Measurements from ENCODE around the gene TACC3. TPM values are rescaled to one million over a fixed set of nuclear protein-coding genes. Genes with fewer than 3 reads are reported as not detected.
A peak's percentile ranks its signal among the peaks of the same experiment; 100 is the strongest.

The TACC3 gene
- total RNA-seq, 1 experiment from 2014 or later, result 156 TPM

- H3K27me3 Mint-ChIP-seq (ENCODE audit: low read depth), result no peaks in the 10 kb centered on the region; the same call in 1 of the 2 replicates
- Histone ChIP-seq H2BK15ac (ENCODE audit: low read depth, low read length) (no peak overlapping the region), H3K9me3 (ENCODE audit: control insufficient read depth, low read depth, low read length) (no peaks in the 10 kb centered on the region), H4K5ac (ENCODE audit: insufficient read length, low read depth, low read length) (no peak overlapping the region), H3K79me1 (ENCODE audit: insufficient read depth, low read depth, low read length, poor library complexity, severe bottlenecking) (peaks cover 12% of the 10 kb centered on the region), H3K4me2 (ENCODE audit: insufficient read depth, insufficient read length, low read length) (no peak overlapping the region), H3K18ac (ENCODE audit: insufficient read length, low read depth, low read length) (no peak overlapping the region), H2AK5ac (ENCODE audit: insufficient read length, low read length) (no peak overlapping the region), H4K20me1 (ENCODE audit: control insufficient read depth, insufficient read depth, insufficient read length) (peaks cover 5% of the 10 kb centered on the region), H4K91ac (ENCODE audit: insufficient read length, low read depth, low read length) (no peak overlapping the region), H3K9ac (ENCODE audit: extremely low read depth, insufficient read length, low read length) (no peak overlapping the region), H3K4ac (ENCODE audit: low read depth, low read length) (no peak overlapping the region), H2BK20ac (ENCODE audit: low read depth, low read length, poor library complexity, severe bottlenecking) (no peak overlapping the region), H3K4me1 (ENCODE audit: insufficient read depth, low read length) (no peaks in the 10 kb centered on the region), H3K23ac (ENCODE audit: insufficient read length, low read depth, low read length) (no peak overlapping the region), H3K14ac (ENCODE audit: insufficient read depth, low read length) (no peak overlapping the region), H3K56ac (ENCODE audit: insufficient read length, low read depth, low read length) (no peak overlapping the region), H2BK120ac (ENCODE audit: low read depth, low read length, poor library complexity, severe bottlenecking) (no peak overlapping the region), H3K79me2 (ENCODE audit: insufficient read depth, low read length) (peaks cover 15% of the 10 kb centered on the region; the same call in 1 of the 2 replicates), H3T11ph (ENCODE audit: low read length) (no peak overlapping the region), H3K27me3 (ENCODE audit: insufficient read depth, low read length) (no peaks in the 10 kb centered on the region), H2AFZ (ENCODE audit: low read length) (no peak overlapping the region), H3K23me2 (ENCODE audit: insufficient read length, low read depth, low read length, poor library complexity, severe bottlenecking) (peaks cover 3% of the 10 kb centered on the region), H4K8ac (replicated peaks; ENCODE audit: insufficient read length, low read depth, low read length) (no peak overlapping the region), H2BK12ac (ENCODE audit: insufficient read length, low read depth, low read length) (no peak overlapping the region), H3K27ac (ENCODE audit: insufficient read length, low read depth, low read length) (no peak overlapping the region), H2BK5ac (ENCODE audit: insufficient read length, low read length) (no peak overlapping the region)
- H3K4me1 Mint-ChIP-seq, result peaks cover 16 to 20% of the 10 kb centered on the region in 2 experiments
- no peak for DNase-seq
- H3K27ac Mint-ChIP-seq, result peak overlapping the region in 2 of 3 experiments; percentile 14 to 88; a peak in 3 of 7 replicates
- H3K36me3 Mint-ChIP-seq (ENCODE audit: insufficient read depth in 1 of 3, low read depth in 3 of 3), result peaks cover 61 to 89% (median 86%) of the 10 kb centered on the region in 3 experiments
- WGBS (ENCODE audit: extremely low coverage, insufficient read length, low lambda C conversion rate), result no CpG with 5 or more reads among the region's 18 CpGs
- no peak for TF ChIP-seq CTCF (conservative IDR thresholded peaks at IDR 0.05)
- no peak overlapping the region for H3K4me3 Mint-ChIP-seq
- no peaks in the 10 kb centered on the region for H3K9me3 Mint-ChIP-seq
Observed at GRCh38 chr4:1727117-1728031, 6.1 kb downstream of the TACC3 start.
